DMS114 treated with DMSO at 0.1 percent for 48 hours (cell line): ENCODE results near the gene CD86.

Experiments used
- DNase-seq: peaks from one replicate; lab custom pipeline; 2025; ENCODE audit not compliant: unreplicated experiment; lab: John Stamatoyannopoulos, UW

The CD86 gene

GRCh38 chr3:122058294-122058693, 3.1 kb downstream of the CD86 start:
- DNase-seq = no peak

- no peak for DNase-seq
These were observed 5.0 kb downstream of the CD86 start for GRCh38 chr3:122060040-122060698.

- DNase-seq = no peak
These were observed 8.7 kb downstream of the CD86 start for GRCh38 chr3:122063908-122064307.

GRCh38 chr3:122064326-122064725, 9.2 kb downstream of the CD86 start:
- no peak for DNase-seq

- DNase-seq = no peak
These were observed 11.4 kb downstream of the CD86 start for GRCh38 chr3:122066331-122067213.

GRCh38 chr3:122067214-122067550, 12.0 kb downstream of the CD86 start:
- no peak for DNase-seq

GRCh38 chr3:122067588-122068240, 12.6 kb downstream of the CD86 start:
- no peak for DNase-seq

- no peak for DNase-seq
These were observed 19.6 kb downstream of the CD86 start for GRCh38 chr3:122074621-122075265.

GRCh38 chr3:122076491-122077292, 21.5 kb downstream of the CD86 start:
- DNase-seq = no peak

- DNase-seq = no peak
These were observed 22.4 kb downstream of the CD86 start for GRCh38 chr3:122077293-122078234.

GRCh38 chr3:122078235-122078935, 23.2 kb downstream of the CD86 start:
- no peak for DNase-seq

- no peak for DNase-seq
These were observed 24.5 kb downstream of the CD86 start for GRCh38 chr3:122079524-122080206.

- no peak for DNase-seq
These were observed 25.0 kb downstream of the CD86 start for GRCh38 chr3:122080207-122080587.

- DNase-seq = no peak
These were observed 26.5 kb downstream of the CD86 start for GRCh38 chr3:122081543-122082247.

- no peak for DNase-seq
These were observed 27.2 kb downstream of the CD86 start for GRCh38 chr3:122082357-122082756.

GRCh38 chr3:122084799-122085198, 29.6 kb downstream of the CD86 start:
- DNase-seq = no peak

GRCh38 chr3:122085673-122086072, 30.5 kb downstream of the CD86 start:
- no peak for DNase-seq

- no peak for DNase-seq
These were observed 33.4 kb downstream of the CD86 start for GRCh38 chr3:122088531-122088930.
